Measurements from ENCODE around the gene UGT3A1.

UGT3A1 gene

GRCh38 chr5:35904443-35905132, 86.6 kb downstream of the UGT3A1 start:
- DNase-seq (ENCODE audit: low spot score), result no peak

DNA sequence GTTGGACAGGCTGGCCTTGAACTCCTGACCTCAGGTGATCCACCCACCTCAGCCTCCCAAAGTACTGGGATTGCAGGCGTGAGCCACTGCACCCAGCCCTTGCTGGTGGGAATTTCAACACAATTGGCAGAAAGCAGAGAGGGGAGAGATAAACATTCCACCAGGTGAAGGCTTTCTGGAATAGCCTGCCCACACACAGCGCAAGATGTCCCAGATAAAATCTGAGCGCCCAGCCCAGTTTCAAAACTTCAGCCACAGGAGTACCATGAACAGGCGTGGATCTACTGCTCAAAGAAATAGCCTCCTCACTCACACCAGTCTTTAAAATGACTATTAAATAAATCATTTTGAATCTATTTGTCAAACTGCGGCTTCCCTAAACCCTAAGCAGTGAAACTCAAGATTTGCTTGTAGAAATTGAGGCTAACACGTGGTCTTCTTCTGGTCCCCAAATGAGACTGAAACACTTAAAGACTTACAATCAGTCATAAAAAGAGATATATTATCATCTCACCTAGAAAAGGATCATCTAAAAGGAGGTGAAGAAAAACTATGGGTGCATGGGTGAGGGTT, 87.5 kb downstream of the UGT3A1 start:
- no peak for DNase-seq (ENCODE audit: low spot score)

DNA sequence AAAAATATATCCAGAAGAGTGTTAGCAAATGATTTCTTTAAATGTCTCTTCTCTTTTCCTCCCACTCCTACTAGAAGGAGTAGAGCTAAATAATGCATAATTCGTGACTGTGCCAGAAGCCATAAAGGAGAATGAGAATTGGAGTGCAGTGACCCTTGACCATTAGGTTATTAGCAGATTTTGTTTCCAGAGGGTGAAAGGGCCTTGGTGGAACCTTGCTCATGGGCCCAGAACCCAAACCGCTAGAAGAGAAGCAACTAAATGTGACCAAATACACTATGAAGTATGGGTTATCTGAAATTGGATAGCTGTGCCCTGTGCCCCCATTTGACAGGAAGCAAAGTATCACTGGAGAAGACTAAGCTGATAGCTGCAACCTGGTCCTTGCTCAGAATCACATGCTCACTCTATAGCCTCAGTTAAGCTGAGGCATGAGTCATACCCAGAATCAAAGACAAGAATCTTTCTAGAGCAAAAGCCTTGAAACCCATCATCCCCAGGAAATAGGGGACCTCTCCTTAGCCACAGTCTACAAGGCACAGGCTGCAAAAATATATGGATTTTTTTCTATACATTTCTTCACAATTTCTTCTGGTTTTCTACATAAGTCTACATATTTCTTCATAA, 89.0 kb downstream of the UGT3A1 start:
- DNase-seq (ENCODE audit: low spot score), result no peak

All from NAMALWA (cell line).